Caco-2 (cell line): ENCODE data around the gene PSMD8. TPM values are rescaled to one million over a fixed set of nuclear protein-coding genes. Genes with fewer than 3 reads are reported as not detected.
"Not testable (repeated sequence)": the region's sequence is repeated elsewhere in the genome, so short reads cannot be mapped to it uniquely, and the experiment has no call there.

Experiments used
- BruUV-seq: library from RNA; stranded (reverse); fragments of 400-500 nt; replicated peaks from 2 replicates; lab custom pipeline; 2021; lab: Mats Ljungman, UMichigan
- CTCF ChIA-PET: fragments of 300-600 bp; sonication (Branson Sonifier 250); formaldehyde crosslinking; loops from one replicate; lab custom pipeline; 2022; ENCODE audit warnings: antibody characterized with exemption; lab: Charles Lee
- POLR2A ChIA-PET: fragments of 300-600 bp; sonication (Branson Sonifier 250); formaldehyde crosslinking; loops from one replicate; lab custom pipeline; 2022; ENCODE audit warnings: antibody characterized with exemption; lab: Charles Lee
- DNase-seq, 2 experiments: peaks; one replicate each; pipeline versions ENCODE4 v3.0.0 to v3.0.0-alpha.2; 2020 to 2022
- H3K27me3 ChIP-seq: replicated peaks from 2 replicates; pipeline ENCODE4 v1.6.0; 2011; ENCODE audit warnings: low read length; ENCODE audit not compliant: control insufficient read depth, insufficient read depth
- H3K36me3 ChIP-seq: 2 replicates; pipeline ENCODE4 v1.5.1; 2011; ENCODE audit warnings: low read length; ENCODE audit not compliant: control insufficient read depth, insufficient read depth
- H3K4me1 ChIP-seq: fragments of 250-450 bp; sonication (Bioruptor Pico); 2 replicates; pipeline ENCODE4 v1.5.1; 2020; ENCODE audit warnings: mild to moderate bottlenecking
- H3K4me3 ChIP-seq: 2 replicates; pipeline ENCODE4 v1.5.1; 2011; ENCODE audit warnings: low read depth, mild to moderate bottlenecking, control low read depth, low read length
- H3K9me3 ChIP-seq: fragments of 250-450 bp; sonication (Bioruptor Pico); 2 replicates; pipeline ENCODE4 v1.5.1; 2020; ENCODE audit warnings: mild to moderate bottlenecking, moderate library complexity
- H3K27ac Mint-ChIP-seq: one replicate; pipeline ENCODE4 v1.8.0; 2022; ENCODE audit warnings: mixed read lengths; ENCODE audit not compliant: unreplicated experiment
- H3K27me3 Mint-ChIP-seq: one replicate; pipeline ENCODE4 v1.8.0; 2022; ENCODE audit warnings: mixed read lengths; ENCODE audit not compliant: insufficient read depth, unreplicated experiment
- H3K36me3 Mint-ChIP-seq: one replicate; pipeline ENCODE4 v1.8.0; 2022; ENCODE audit warnings: mild to moderate bottlenecking, mixed read lengths; ENCODE audit not compliant: insufficient read depth, unreplicated experiment
- H3K4me1 Mint-ChIP-seq: one replicate; pipeline ENCODE4 v1.8.0; 2022; ENCODE audit warnings: low read depth, mixed read lengths; ENCODE audit not compliant: unreplicated experiment
- H3K4me3 Mint-ChIP-seq: one replicate; pipeline ENCODE4 v1.8.0; 2022; ENCODE audit warnings: mild to moderate bottlenecking, moderate library complexity, mixed read lengths; ENCODE audit not compliant: unreplicated experiment
- H3K9me3 Mint-ChIP-seq: one replicate; pipeline ENCODE4 v1.8.0; 2022; ENCODE audit warnings: mixed read lengths; ENCODE audit not compliant: unreplicated experiment
- intact Hi-C: fragments of 100-400 bp; cut with micrococcal nuclease; formaldehyde crosslinking; loops from one replicate; pipeline ENCODE4 v1.10.0; 2022; ENCODE audit not compliant: unreplicated experiment
- total RNA-seq: library from RNA; stranded (reverse); gene quantifications from 2 replicates; pipeline ENCODE4 v1.2.3, GENCODE V29; 2022
- TF ChIP-seq, protein P1 (sequence below), 2 experiments: fragments of 200-600 bp in 1 of 2; IDR thresholded peaks; 1 replicate in 1 of 2; 2 replicates in 1 of 2; pipeline versions ENCODE4 v1.5.1 to v1.8.0; 2011 to 2022; ENCODE audit warnings: antibody characterized with exemption in 1 of 2, control low read depth in 1 of 2, inconsistent platforms in 1 of 2, low read depth in 1 of 2, low read length in 1 of 2, mild to moderate bottlenecking in 1 of 2, moderate library complexity in 1 of 2; ENCODE audit not compliant: insufficient read depth in 1 of 2, severe bottlenecking in 1 of 2, unreplicated experiment in 1 of 2

PSMD8 gene
- total RNA-seq, 1 experiment from 2014 or later = 264 TPM

DNA sequence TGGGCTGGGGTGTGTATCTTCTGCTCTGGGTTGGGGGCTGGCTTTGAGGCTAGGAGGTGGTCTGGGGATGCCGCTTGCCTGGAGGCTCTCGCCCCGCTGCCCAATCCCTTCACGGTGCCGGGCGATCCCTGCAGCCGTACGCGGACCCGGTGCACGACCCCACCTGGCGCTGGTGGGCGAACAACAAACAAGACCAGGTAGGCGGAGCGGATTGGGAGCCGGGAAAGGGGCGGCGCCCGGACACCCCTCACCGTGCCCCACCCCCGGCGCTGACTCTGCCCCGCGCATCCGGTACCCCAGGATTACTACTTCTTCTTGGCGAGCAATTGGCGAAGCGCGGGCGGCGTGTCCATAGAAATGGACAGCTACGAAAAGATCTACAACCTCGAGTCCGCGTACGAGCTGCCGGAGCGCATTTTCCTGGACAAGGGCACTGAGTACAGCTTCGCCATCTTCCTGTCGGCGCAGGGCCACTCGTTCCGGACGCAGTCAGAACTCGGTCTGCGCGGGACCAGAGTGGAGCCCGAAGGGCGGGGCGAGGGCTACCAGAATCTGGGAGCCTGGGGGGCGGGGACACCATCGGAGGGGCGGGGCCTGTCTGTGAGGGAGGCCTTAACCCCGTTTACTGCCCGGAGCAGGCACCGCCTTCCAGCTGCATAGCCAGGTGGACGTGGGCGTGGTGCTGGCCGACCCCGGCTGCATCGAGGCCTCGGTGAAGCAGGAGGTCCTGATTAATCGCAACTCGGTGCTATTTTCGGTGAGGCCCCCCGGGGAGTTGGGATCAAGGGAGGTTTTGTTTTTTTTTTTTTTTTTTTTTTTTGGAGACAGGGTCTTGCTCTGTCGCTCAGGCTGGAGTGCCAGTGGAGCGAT, 12.1 kb upstream of the PSMD8 start:
- H3K4me3 Mint-ChIP-seq = peak overlapping the region; percentile 79
- peaks cover 10% of the 10 kb centered on the region for H3K4me1 ChIP-seq
- peak overlapping the region; percentile 96 for H3K4me3 ChIP-seq
- H3K9me3 Mint-ChIP-seq = no peaks in the 10 kb centered on the region
- CTCF ChIA-PET = interaction anchor here (0.6 to 2.9 kb wide), 11 partner anchors 12 to 567 kb away, joined by 3 to 21 read pairs (median 4); partner anchors contain the start of genes FAM98C and PSMD8
- H3K27ac Mint-ChIP-seq = peak overlapping the region; percentile 20
- POLR2A ChIA-PET = interaction anchor here (0.6 to 1.8 kb wide), 3 partner anchors 12 to 98 kb away, joined by 3 to 15 read pairs (median 7); partner anchors contain the start of genes GGN, PSMD8 and SPINT2
- TF ChIP-seq, protein P1, sequence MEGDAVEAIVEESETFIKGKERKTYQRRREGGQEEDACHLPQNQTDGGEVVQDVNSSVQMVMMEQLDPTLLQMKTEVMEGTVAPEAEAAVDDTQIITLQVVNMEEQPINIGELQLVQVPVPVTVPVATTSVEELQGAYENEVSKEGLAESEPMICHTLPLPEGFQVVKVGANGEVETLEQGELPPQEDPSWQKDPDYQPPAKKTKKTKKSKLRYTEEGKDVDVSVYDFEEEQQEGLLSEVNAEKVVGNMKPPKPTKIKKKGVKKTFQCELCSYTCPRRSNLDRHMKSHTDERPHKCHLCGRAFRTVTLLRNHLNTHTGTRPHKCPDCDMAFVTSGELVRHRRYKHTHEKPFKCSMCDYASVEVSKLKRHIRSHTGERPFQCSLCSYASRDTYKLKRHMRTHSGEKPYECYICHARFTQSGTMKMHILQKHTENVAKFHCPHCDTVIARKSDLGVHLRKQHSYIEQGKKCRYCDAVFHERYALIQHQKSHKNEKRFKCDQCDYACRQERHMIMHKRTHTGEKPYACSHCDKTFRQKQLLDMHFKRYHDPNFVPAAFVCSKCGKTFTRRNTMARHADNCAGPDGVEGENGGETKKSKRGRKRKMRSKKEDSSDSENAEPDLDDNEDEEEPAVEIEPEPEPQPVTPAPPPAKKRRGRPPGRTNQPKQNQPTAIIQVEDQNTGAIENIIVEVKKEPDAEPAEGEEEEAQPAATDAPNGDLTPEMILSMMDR (IDR thresholded peaks at IDR 0.05; ENCODE audit: insufficient read depth in 1 of 2, low read depth in 1 of 2, low read length in 1 of 2, severe bottlenecking in 1 of 2, unreplicated experiment in 1 of 2) = no peak
- no TSS peak for BruUV-seq
- peaks cover 16% of the 10 kb centered on the region for H3K36me3 Mint-ChIP-seq
- peaks cover 19% of the 10 kb centered on the region for H3K4me1 Mint-ChIP-seq
- no peaks in the 10 kb centered on the region for H3K36me3 ChIP-seq
- intact Hi-C loops = loop anchor here (1.0 kb wide), 1 partner anchor 25 kb away; no protein-coding TSS in a partner anchor
- H3K27me3 ChIP-seq = peaks cover 7% of the 10 kb centered on the region
- H3K27me3 Mint-ChIP-seq = peaks cover 13% of the 10 kb centered on the region
- peak; percentile 94 to 96 for DNase-seq
- H3K9me3 ChIP-seq = no peaks in the 10 kb centered on the region

DNA sequence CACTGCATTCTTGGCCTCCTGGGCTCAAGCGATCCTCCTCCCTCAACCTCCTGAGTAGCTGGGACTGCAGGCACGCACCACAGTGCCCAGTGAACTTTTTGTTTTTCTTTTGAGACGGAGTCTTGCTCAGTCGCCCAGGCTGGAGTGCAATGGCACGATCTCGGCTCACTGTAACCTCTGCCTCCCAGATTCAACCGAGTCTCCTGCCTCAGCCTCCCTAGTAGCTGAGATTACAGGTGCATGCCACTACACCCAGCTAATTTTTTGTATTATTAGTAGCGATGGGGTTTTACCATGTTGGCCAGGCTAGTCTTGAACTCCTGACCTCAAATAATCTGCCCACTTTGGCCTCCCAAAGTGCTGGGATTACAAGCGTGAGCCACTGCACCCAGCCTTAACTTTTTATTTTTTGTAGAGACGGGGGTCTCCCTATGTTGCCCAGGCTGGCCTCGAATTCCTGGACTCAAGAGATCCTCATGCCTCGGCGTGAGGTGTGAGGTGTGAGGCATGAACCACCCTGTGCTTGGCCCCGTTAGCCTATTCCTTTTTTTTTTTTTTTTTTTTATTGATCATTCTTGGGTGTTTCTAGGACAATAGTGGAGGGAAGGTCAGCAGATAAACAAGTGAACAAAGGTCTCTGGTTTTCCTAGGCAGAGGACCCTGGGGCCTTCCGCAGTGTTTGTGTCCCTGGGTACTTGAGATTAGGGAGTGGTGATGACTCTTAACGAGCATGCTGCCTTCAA, 11.3 kb upstream of the PSMD8 start:
- not testable (repeated sequence) for H3K9me3 Mint-ChIP-seq, H3K36me3 ChIP-seq, BruUV-seq, H3K27ac Mint-ChIP-seq, DNase-seq, H3K9me3 ChIP-seq, H3K27me3 ChIP-seq
- H3K36me3 Mint-ChIP-seq = peaks cover 16% of the 10 kb centered on the region
- intact Hi-C loops = loop anchor here (1.0 kb wide), 1 partner anchor 26 kb away; no protein-coding TSS in a partner anchor
- peak overlapping the region; percentile 79 for H3K4me3 Mint-ChIP-seq
- Histone ChIP-seq H3K4me1 (peaks cover 10% of the 10 kb centered on the region), H3K4me3 (peak overlapping the region; percentile 96)
- peaks cover 13% of the 10 kb centered on the region for H3K27me3 Mint-ChIP-seq
- POLR2A ChIA-PET = interaction anchor here (0.7 to 1.8 kb wide), 2 partner anchors 11 to 25 kb away, joined by 7 to 15 read pairs; partner anchors contain the start of genes GGN and PSMD8
- CTCF ChIA-PET = interaction anchor here (0.7 to 2.9 kb wide), 5 partner anchors 11 to 219 kb away, joined by 4 to 21 read pairs (median 5); partner anchors contain the start of genes FAM98C and PSMD8
- H3K4me1 Mint-ChIP-seq = peaks cover 19% of the 10 kb centered on the region

DNA sequence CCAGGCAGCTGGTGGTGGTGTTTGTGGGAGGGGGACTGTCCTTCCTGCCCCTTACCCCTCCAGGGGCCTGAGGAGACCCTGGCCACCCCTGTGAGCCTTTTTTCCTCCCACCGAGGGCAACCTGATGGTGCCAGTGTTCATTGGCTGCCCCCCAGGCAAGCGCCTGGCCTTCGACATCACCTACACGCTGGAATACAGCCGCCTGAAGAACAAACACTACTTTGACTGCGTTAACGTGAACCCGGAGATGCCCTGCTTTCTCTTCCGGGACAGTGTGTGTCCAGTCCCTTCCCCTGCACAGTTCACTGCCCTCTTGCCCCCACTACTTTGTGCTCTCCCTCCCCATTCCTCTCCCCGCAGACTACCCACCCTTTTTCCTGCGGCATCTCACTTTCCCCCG, 7.3 kb upstream of the PSMD8 start:
- H3K36me3 ChIP-seq = no peaks in the 10 kb centered on the region
- Mint-ChIP-seq H3K4me3 (no peak overlapping the region), H3K27me3 (no peaks in the 10 kb centered on the region), H3K27ac (no peak overlapping the region), H3K4me1 (peaks cover 6% of the 10 kb centered on the region), H3K9me3 (no peaks in the 10 kb centered on the region), H3K36me3 (peaks cover 8% of the 10 kb centered on the region)
- no peaks in the 10 kb centered on the region for H3K27me3 ChIP-seq
- ChIA-PET POLR2A (no interaction called here), CTCF (interaction anchor here (0.6 to 1.3 kb wide), 2 partner anchors 36 to 293 kb away, joined by 5 read pairs; partner anchors contain the start of gene FAM98C)
- H3K4me3 ChIP-seq = no peak overlapping the region
- intact Hi-C loops = no loop called here
- peaks cover 6% of the 10 kb centered on the region for H3K4me1 ChIP-seq
- no peak for DNase-seq
- no peaks in the 10 kb centered on the region for H3K9me3 ChIP-seq
- no TSS peak for BruUV-seq
- TF ChIP-seq, protein P1 (IDR thresholded peaks at IDR 0.05; ENCODE audit: insufficient read depth in 1 of 2, low read depth in 1 of 2, low read length in 1 of 2, severe bottlenecking in 1 of 2, unreplicated experiment in 1 of 2) = no peak
